HG02981 (cell line): ENCODE data around the gene NEK4.

ENCODE experiments used
- ATAC-seq: cut with Tn5 transposase; IDR thresholded peaks from one replicate; pipeline ENCODE4 v1.9.1; 2021; ENCODE audit warnings: mild to moderate bottlenecking, moderate library complexity; ENCODE audit not compliant: unreplicated experiment

NEK4 gene

GRCh38 chr3:52793702-52794611, 23.2 kb upstream of the NEK4 start:
- no peak for ATAC-seq

GRCh38 chr3:52792961-52793695, 22.4 kb upstream of the NEK4 start:
- no peak for ATAC-seq

GRCh38 chr3:52792413-52792812, 21.7 kb upstream of the NEK4 start:
- ATAC-seq = no peak

- no peak for ATAC-seq
Observed at GRCh38 chr3:52791928-52792327, 21.2 kb upstream of the NEK4 start.

- no peak for ATAC-seq
Observed at GRCh38 chr3:52791366-52791765, 20.6 kb upstream of the NEK4 start.

GRCh38 chr3:52790741-52791140, 20.0 kb upstream of the NEK4 start:
- ATAC-seq = no peak

GRCh38 chr3:52790337-52790736, 19.6 kb upstream of the NEK4 start:
- ATAC-seq = no peak

GRCh38 chr3:52789746-52790040, 19.0 kb upstream of the NEK4 start:
- no peak for ATAC-seq

- ATAC-seq = no peak
Observed at GRCh38 chr3:52788890-52789745, 18.4 kb upstream of the NEK4 start.

GRCh38 chr3:52787672-52788625, 17.2 kb upstream of the NEK4 start:
- no peak for ATAC-seq

GRCh38 chr3:52787246-52787645, 16.5 kb upstream of the NEK4 start:
- ATAC-seq = no peak

GRCh38 chr3:52786330-52787215, 15.8 kb upstream of the NEK4 start:
- ATAC-seq = no peak

- no peak for ATAC-seq
Observed at GRCh38 chr3:52784931-52785590, 14.3 kb upstream of the NEK4 start.

GRCh38 chr3:52784021-52784621, 13.4 kb upstream of the NEK4 start:
- no peak for ATAC-seq

GRCh38 chr3:52783211-52783555, 12.4 kb upstream of the NEK4 start:
- no peak for ATAC-seq

- no peak for ATAC-seq
Observed at GRCh38 chr3:52782412-52783210, 11.9 kb upstream of the NEK4 start.

- no peak for ATAC-seq
Observed at GRCh38 chr3:52781741-52782140, 11.0 kb upstream of the NEK4 start.
